Activated CD4-positive, alpha-beta T cell treated with anti-CD3 and anti-CD28 coated beads for 24 hours (primary cell): ENCODE data around the gene NQO2.
"Not testable (repeated sequence)": the region's sequence is repeated elsewhere in the genome, so short reads cannot be mapped to it uniquely, and the experiment has no call there.

Source experiments
- DNase-seq, 2 donors: peaks; one replicate each; pipeline ENCODE4 v3.0.0-alpha.2; 2020; ENCODE audit warnings: low read depth in 2 of 2

Gene NQO2

DNA sequence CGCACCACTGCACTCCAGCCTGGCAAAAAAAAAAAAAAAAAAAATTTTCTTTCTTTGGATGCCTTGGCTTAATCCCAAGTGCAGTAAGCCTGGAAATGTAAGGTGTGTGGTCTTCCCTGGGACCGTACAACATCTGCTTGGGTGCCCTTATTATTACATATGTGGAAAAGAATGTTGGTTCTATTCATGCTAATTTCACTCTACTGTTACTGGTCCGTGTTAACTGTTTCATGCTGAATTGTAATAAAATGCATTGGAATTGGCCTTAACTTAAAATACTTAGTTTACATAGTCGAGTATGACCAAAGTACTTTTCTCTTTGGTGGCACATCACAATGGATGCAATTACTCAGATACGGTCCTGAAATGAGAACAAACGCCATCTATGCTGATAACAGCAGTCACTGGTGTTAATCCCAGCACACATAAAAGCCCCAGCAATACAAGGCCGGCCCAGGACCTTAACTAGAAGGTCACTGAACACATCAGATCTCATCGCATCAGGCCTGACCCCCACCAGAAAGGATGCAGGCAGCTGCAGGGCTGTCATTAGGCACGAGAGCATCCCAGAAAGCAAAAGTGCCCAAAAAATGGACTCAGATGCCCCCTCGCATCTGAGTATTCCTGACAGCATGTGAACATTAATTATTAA is 29.5 kb upstream of the NQO2 start:
- DNase-seq: no peak

DNA sequence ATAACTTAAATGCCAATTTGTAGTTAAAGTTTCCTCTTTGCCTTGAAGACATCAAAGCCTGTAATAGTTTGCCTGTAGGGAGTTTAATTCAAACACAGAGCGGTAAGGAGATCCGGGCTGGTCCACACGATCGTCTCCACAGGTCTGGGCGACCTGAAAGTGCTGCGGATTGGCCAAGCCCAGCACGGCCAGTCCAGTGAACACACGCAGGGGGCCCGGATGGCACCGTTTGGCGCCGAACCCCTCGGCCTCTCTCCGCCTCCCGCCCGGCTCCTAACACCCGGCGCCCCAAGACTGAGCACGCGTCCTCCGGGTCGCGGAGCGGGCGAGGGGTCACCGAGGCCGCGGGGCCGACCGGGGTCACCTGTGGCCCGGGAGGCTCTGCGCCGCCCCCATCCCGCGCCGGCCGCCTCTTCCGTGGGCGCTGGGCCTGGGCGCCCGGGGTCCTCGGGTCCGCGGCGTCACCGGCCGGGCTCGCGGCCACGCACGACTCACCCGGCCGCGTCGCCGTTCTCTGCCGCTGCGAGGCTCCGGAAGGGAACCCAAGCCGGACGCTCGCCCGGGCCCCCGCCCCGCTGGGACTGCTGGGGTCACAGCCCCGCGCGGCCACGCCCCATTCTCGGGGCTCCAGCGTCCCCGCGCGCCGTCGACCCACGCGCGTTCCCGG is 28.8 kb upstream of the NQO2 start:
- peak in 1 of 2 donors; percentile 43 for DNase-seq

DNA sequence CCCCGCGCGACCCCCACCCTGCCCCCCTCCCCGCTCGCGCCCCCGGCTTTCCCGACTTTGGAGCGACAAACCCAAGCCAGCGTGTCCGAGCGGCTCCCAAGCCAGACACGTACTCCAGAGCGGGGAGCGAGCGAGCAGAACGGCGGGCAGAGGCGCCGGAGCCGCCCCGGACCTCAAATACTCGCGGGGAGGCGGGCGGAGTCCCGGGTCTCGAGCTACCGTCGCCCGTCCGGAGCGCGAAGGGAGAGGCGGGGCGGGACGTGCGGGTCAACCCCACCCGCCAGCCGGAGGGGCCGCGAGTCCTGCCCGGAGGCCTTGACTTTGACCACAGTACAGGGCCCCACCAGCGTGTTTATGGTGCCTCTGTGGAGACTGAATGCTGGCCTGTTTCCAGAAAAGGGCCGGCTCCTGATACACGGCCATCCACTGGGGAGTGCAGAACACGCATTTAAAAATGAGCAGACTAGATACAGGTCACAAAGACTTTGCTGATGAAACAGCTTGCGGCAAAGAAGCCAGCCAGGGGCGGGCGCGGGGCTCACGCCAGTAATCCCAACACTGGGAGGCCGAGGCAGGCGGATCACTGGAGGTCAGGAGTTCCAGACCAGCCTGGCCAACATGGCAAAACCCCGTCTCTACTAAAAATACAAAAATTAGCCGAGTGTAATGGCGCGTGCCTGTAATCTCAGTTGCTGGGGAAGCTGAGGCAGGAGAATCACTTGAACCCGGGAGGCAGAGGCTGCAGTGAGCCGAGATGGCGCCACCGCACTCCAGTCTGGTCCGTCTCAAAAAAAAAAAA is 28.1 kb upstream of the NQO2 start, which contains the start of gene SERPINB6:
Gene SERPINB6 (minus strand): TSS at position 148 of the 799 bp plus-strand sequence. CDS start 12,235 bp downstream, outside the sequence.
- DNase-seq: peak in 1 of 2 donors; percentile 11

DNA sequence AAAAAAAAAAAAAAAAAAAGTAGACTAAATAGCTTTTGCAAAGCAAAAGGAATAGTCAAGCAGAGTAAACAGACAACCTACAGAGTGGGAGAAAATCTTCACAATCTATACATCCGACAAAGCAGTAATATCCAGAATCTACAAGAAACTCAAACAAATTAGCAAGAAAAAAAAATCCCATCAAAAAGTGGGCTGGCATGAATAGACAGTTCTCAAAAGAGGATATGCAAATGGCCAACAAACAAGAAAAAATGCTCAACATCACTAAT is 27.5 kb upstream of the NQO2 start:
- DNase-seq: not testable (repeated sequence)

DNA sequence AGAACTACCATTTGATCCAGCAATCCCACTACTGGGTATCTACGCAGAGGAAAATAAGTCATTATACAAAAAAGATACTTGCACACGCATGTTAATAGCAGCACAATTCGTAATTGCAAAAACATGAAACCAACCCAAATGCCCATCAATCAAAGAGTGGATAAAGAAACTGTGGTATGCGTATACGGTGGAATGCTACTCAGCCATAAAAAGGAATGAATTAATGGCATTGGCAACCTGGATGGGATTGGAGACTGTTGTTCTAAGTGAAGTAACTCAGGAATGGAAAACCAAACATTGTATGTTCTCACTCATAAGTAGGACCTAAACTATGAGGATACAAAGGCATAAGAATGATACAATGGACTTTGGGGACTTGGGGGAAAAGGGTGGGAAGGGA is 27.0 kb upstream of the NQO2 start:
- not testable (repeated sequence) for DNase-seq

DNA sequence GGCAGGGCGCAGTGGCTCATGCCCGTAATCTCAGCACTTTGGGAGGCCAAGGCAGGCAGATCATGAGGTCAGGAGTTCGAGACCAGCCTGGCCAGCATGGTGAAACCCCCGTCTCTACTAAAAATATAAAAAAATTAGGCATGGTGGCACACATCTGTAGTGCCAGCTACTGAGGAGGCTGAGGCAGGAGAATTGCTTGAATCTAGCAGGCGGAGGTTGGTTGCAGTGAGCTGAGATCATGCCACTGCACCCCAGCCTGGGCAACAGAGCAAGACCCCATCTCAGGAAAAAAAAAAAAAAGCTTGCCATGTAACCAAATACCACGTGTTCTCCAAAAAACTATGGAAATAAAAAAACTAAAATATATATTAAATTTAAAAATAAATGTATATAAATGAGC is 26.5 kb upstream of the NQO2 start:
- not testable (repeated sequence) for DNase-seq

DNA sequence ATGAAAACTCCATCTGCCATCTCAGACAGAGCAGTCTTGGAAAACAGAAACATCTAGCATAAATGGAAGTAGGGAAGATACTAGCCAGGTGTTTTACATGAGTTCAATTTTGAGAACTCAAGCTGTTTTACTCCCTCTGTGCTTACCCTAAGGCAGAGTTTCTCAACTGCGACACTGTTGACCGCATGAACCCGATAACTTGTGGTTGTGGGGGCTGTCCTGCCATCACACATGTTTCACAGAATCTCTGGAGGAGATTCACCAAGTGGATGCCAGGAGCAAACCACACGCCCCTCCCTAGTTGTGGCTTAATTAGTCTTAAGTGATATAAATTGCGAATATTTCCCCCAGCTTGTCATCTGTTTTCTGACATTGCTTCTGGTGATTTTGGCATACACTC is 26.0 kb upstream of the NQO2 start:
- DNase-seq: no peak

DNA sequence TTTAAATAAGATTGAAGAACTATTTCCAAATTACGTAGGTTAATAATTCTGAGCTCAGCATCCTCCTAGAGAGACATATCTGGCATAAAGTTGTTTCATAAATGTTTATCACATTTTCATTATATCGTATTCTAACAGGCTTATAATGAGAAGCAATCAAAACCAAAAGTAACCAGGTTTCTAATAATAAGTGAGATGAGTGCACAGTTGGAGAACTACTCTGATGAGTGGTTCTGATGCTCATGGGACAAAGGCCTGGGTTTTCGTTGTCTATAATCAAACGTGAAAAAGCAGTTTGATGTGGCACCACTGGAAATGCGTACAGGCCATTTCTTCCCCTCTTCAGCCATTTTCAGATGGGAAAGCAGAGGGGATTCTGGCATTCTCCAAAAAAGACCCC is 23.6 kb upstream of the NQO2 start:
- no peak for DNase-seq

DNA sequence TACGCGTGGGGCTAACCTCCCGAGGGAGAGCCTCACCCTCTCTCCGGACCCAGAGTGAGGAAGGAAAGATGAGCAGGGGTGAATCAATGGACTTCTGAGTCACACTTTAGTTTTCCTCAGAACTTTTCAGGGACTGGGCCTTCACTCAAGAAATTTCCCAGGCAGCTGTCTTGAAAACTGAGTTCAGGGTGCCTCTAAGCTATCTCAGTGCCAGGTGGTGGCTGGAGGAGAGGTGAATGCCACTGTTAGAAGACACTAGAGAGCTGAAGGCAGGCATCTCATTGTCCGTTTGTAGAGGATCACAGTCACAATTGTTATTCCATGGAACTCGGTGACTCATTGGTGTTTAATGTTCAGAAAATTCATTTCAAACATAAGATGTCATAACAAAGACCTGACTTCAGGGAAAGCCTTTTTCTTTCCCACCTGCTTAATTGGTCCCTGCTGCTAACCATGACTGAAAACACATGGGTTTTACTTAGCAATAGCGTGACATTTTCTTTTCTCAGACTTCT is 23.1 kb upstream of the NQO2 start:
- no peak for DNase-seq

DNA sequence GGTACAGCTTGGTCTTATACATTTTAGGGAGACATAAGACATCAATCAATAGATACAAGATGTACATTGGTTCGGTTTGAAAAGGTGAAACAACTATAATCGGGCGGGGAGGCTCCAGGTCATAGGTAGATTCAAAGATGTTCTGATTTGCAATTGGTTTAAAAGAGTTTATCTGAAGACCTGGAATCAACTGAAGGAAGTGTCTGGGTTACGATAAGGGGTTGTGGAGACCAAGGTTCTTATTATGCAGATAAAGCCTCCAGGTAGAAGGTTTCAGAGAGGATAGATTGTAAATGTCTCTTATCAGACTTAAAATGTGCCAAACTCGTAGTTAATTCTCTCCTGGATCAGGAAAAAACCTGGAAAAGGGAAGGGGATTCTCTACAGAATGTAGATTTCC is 22.4 kb upstream of the NQO2 start:
- no peak for DNase-seq

DNA sequence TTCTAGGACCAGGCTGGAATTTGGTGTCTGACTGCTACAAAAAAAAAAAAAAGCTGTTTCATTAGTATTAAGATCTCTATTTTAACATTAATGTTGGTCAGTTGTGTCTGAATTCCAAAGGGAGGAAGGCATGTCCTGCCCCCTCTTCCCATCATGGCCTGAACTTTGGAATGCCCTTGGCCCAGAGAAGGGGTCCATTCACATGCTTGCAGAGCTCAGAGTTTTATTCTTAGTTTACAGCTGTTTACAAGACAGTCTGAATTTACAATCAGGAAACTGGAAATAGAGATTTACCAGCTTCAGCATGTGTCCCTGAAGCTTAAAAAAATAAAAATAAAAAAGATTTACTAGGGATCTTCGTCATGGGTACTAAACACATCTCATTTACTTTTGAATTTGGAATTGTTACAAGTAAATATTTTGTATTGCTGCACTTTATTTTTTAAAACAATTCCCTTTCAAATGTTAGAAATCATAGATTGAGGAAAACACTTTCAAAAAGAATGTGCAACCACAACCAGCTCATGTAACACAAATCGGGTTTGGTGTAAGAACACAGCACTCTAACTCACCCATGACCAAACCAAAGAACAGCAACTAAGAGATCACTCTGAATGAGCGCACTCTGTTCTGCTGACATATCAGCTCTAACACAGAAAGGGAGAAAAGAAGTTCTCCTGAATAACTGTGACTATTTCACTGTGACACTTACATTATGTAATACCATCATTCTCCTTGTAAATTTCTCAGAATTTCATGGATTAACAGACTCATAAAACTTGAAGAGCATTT is 21.7 kb upstream of the NQO2 start:
- DNase-seq: no peak

DNA sequence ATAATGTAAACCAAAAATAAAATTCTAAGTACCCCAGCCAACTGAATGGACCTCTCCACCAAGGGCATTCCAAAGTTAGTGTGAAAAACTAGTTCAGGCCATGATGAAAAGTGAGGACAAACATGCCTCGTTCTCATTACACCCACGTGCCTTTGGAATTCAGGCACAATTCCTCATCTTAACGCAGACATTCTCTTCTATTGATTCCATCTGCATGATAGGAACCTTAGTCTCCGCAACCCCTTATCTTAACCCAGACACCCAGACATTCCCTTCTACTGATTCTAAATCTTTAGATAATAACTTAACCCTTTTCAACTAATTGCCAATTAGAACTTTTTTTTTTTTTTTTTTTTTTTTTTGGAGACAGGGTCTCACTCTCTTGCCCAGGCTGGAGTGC is 20.8 kb upstream of the NQO2 start:
- DNase-seq: no peak

DNA sequence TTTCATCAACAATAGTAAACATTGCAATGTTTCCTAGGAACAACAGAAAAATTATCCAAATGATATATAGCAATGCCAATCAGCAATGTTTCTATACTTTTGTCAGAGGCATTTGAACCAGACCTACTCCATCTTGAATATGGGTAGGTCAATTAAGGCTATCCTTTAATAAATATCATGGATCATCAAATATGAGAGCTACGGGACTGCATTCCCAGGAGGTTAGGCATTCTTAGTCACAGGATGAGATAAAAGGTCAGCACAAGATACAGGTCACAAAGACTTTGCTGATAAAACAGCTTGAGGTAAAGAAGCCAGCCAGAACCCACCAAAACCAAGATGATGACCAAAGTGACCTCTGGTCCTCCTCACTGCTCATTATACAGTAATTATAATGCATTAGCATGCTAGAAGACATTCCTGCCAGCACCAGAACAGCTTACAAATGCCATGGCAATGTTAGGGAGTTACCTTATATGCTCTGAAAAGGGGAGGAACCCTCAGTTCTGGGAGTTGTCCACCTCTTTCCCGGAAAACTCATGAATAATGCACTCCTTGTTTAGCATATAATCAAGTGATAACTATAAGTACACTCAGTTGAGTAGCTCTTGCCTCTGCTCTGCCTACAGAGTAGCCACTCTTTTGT is 19.8 kb upstream of the NQO2 start:
- no peak for DNase-seq

DNA sequence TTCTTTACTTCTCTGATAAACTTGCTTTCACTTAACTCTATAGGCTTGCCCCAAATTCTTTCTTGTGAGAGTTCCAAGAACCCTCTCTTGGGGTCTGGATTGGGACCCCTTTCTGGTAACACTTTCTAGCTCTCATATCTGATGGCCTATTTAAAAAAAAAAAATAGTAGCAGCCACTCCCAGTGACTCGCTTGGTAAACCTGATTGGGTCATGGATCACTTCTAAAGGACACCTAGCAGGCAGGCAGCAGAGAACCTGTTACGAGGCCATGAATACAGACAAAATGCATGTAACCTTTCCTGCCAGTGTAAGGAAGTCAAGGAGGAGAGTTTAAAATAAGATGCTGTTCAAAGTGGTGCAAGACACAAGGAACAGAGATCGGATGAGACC is 19.2 kb upstream of the NQO2 start:
- DNase-seq: no peak

DNA sequence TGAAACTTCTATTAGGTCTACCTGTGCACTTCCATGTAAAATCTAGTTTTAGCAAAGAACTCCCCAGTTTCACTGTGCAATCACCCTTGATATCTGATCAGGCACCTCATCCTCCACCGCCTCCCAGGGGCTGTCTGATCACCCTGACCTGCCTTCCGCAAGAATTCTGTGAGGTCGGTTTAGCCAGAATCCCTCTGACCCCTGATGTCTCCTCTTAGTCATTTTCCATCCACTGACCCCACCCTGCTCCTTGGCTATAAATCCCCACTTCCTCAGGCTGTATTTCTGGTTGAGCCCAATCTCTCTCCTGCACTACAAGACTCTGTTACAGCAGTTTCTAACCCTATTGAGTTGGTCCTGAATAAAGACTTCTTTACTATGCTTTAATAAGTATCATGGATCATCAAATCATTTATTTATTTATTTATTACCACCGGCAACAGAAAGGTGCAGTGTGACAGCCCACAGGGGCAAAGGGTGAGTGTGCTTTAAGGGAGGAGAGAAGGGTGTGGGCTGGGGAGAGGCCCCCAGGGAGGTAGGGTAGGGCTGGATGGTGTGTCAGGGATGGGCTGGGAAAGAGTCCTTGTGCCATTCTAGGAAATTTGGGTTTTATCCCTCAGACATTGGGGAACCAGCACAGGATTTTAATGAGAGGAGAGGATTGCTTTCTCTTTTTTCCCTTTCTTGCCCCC is 17.1 kb upstream of the NQO2 start:
- no peak for DNase-seq

DNA sequence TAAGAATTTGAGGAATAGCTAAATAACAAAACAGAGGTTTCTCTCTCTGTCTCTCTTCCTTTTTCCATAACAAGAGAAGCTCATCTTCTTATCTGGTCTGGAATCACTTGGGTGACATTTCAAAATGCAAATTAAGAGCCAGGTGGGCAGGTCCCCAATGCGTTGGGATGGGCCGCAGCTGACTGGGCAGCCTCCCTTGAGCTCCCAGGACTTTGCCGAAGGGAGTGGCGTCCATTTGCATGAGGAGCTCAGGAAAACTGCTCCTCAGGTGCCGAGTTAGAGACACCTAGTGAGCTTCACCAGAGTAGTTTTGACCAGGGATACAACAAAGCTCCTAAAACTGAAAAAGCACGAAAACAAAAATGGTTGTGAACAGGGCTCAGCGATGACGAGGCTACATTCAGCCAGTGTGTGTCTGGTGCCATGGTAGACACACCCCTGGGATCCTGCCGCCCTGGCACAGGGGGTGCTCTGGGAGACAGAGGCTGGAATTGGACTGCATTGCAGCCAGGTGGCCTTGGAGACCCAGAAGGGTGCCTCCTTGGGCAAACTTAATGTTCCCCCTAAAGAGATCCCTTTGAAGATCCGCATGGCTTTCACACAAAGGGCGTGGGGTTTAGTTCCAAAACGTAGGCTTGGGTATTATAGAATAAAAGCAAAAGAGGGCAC is 14.8 kb upstream of the NQO2 start:
- no peak for DNase-seq

DNA sequence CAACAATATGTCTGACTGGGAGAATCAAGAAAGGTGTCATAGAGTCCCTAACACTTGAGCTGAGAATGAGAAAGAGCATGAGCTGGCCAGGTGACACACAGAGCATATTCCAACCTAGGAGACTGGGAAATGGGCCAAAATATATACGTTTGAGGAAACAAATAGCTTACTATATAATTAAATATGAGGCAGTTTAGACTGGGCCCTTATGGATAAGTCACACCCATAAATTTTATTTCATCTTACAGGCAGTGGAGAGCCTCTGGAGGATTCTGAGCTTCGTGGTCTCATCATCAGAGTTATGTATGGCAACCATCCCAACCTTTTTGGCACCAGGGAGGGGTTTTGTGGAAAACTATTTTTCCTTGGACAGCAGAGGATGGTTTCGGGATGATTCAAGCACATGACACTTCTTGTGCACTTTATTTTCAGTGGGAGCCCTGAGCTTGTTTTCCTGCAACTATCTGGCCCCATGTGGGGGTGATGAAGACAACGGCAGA is 12.9 kb upstream of the NQO2 start:
- DNase-seq: no peak

DNA sequence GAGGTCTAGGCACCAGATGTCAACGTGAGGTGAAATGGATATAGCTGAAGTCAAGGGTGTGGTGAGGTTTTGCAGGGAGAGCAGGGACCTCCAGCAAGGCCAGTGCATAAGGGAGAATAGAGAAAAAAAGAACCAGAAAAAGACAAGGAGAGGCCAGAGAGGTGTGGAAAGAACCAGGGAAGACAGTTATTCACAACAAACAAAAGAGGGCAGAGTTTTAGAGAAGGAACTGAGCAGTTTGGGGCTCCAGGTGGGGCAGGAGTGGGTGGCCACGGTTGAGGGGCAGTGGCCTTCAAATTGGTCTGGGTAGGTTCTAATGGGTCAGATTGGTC is 11.6 kb upstream of the NQO2 start:
- DNase-seq: no peak

DNA sequence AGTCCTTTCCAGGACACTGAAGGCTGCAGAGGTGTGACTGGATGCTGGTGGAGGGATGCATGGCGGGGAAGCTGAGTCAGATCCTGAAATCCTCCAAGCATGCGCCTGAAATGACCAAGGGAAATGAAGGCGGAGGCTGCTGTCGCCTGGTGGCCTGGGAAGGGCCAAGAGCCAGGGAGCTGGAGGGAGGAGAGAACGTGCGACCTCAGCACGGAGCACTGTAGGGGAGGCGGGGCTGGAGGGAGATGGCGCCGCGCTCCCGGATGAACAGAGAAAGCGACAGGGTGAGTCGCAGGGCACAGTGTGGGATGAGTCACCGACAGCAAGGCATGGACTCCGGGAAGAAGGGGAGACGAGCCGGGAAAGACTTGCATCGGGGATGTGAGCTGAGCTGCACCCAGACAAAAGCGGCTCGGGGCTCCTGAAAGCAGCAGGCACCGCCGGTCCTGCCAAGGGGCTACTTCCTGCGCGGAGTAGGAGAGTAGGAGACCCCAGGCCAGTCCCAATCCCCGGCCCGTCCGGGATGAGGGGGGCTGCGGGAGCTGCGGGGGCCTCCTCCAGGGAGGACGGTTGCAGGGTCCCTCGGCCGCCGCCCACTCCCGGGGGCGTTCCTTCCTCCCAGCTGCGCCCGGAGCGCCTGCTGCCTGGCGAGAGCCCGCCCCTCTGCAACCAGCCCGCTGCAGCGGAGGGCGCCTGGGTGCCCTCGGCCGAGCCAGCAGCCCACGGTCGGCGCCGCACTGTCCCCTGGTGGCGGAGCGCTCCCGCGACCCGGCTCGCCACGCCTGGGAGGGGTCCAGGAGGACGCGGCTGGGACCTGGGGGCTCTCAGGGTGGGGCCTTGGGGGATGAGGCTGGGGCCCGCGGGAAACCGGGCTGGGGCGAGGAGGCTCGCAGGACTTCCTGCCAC is 11.0 kb upstream of the NQO2 start:
- DNase-seq: peak; percentile 59 to 61
